GM20000 (cell line): Measurements from ENCODE around the gene CFAP46.

ENCODE experiments used
- DNase-seq: peaks from one replicate; pipeline ENCODE4 v3.0.0; 2012; ENCODE audit warnings: low spot score
- TF ChIP-seq, protein P1 (sequence below): IDR thresholded peaks from 2 replicates; pipeline ENCODE4 v1.5.1; 2012; ENCODE audit warnings: mild to moderate bottlenecking, control low read depth; ENCODE audit errors: extremely low read depth, missing control alignments

Gene CFAP46

DNA sequence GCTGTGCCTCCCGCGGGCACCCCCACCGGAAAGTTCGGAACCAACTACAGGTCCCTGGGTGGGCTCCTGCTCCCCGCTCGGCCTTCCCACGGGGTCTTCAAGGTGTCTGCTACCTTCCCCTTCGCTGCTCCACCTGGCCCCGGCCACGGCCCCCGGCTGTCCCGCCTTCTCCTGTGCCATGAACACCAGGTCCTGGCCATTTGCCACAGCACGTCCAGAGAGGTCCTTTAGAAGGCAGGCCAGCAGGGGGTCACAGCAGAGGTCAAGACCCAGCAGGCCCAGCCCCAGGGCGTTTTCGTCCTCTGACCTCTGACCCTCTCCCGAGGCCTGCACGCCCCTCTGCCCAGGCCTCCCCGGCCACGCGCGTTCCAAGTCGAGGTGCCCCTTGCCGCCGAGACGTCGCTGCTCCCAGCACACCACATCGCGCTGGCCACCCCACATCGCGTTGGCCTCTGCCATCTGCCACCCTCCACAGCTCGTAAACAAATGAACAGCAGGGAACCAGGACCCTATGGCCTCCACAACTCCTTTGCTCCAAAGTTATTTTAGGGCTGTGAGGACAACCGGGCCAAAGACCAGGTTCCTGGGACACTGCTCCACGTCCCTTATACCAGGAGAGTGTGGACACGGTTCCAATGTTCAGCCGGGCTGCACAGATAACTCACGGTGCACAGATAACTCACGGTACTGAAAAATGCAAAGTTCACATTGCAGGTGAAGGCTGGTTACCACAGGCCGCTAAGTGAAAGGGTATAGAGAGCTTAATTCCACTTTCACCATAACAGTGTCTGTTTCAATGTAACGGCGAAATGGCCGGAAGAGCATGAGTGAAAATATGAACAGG is 74.3 kb downstream of the CFAP46 start:
- TF ChIP-seq, protein P1, sequence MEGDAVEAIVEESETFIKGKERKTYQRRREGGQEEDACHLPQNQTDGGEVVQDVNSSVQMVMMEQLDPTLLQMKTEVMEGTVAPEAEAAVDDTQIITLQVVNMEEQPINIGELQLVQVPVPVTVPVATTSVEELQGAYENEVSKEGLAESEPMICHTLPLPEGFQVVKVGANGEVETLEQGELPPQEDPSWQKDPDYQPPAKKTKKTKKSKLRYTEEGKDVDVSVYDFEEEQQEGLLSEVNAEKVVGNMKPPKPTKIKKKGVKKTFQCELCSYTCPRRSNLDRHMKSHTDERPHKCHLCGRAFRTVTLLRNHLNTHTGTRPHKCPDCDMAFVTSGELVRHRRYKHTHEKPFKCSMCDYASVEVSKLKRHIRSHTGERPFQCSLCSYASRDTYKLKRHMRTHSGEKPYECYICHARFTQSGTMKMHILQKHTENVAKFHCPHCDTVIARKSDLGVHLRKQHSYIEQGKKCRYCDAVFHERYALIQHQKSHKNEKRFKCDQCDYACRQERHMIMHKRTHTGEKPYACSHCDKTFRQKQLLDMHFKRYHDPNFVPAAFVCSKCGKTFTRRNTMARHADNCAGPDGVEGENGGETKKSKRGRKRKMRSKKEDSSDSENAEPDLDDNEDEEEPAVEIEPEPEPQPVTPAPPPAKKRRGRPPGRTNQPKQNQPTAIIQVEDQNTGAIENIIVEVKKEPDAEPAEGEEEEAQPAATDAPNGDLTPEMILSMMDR, result no peak
- no peak for DNase-seq

DNA sequence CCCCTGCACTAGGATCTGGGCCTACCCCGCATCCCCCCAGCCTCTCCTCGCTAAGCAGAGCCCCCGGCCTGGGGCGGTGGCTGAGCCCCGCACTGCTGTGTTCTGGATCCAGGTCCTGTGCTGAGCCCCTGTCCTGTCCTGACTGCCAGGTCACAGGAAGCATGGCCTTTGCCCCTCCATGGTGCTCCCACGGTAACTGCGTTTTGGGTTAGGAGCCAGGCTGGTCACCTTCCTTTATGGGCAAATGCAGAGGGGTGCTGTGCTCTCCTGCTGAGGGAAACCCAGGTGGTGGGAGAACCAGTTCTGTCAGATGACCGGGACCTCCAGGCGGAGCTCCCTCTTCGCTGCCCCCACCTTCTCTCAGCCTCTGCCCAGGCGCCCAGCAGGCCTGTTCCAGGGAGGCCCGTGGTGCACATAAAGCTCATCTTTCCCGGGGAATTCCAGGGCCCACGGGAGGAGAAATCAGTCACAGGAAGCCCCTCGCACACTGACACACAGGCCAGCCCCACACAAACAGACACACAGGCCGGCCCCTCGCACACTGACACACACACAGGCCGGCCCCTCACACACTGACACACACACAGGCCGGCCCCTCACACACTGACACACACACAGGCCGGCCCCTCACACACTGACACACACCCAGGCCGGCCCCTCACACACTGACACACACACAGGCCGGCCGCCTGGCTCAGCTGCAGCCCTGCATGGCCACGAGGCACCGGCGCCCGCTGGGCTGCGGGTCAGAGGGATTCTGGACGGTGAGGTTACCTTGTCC is 75.6 kb downstream of the CFAP46 start:
- TF ChIP-seq, protein P1, result no peak
- no peak for DNase-seq

DNA sequence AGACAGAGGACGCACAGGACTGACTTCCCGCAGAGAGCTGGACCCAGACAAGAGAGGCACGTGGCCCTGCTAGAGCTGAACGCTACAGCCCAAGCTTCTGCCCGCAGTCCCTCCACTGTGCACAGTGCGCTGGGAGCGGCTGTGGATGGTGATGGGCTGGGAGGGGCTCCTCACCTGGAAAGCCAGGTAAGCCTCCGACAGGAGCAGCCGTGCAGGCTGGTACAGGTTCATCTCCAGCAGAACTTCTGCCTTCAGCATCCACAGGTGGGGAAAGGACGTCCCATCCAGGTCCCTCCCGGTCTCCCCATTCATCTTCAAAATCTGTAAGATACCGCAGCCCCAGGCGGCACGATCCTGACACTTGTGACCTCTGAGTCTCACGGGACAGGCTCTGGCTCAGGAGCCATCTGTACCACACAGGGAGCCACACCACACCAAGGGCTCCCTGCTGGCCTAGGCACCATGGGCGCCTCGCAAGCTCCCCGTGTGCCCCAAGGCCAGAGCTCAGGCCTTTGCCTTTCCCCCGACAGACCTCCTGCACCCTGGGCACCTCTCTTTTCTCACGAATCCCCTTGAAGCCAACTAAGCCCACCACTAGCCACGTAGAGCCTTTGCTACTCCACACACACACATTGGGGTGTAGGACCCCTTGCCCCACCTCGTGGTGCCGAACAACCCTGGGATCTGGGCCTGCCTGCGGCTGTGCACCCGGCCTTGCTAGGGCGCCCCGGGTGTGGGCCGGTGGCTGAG is 76.3 kb downstream of the CFAP46 start:
- no peak for DNase-seq
- TF ChIP-seq, protein P1, result no peak

DNA sequence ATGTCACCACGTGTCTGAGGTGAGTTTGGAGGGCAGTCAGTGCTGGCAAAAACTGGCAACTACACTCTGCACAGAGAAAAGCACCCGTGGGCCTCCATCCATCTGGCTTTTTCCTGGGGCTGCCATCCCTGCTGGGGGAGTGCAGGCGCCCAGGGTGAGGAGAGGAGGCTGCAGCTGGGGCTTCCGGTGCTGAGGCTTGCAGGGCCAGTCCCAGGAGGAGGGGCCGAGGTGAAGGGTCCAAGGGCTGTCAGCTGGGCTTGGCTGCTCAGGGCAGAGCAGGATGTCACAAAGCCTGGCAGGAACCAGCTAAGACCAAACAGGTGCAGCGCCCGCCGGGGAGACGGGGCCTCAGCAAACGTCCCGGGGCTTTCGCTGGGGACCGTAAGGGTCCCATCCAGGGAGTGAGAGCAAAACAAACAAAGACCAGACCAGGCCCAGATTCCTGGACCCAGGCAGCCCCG is 77.2 kb downstream of the CFAP46 start:
- TF ChIP-seq, protein P1, result no peak
- no peak for DNase-seq

DNA sequence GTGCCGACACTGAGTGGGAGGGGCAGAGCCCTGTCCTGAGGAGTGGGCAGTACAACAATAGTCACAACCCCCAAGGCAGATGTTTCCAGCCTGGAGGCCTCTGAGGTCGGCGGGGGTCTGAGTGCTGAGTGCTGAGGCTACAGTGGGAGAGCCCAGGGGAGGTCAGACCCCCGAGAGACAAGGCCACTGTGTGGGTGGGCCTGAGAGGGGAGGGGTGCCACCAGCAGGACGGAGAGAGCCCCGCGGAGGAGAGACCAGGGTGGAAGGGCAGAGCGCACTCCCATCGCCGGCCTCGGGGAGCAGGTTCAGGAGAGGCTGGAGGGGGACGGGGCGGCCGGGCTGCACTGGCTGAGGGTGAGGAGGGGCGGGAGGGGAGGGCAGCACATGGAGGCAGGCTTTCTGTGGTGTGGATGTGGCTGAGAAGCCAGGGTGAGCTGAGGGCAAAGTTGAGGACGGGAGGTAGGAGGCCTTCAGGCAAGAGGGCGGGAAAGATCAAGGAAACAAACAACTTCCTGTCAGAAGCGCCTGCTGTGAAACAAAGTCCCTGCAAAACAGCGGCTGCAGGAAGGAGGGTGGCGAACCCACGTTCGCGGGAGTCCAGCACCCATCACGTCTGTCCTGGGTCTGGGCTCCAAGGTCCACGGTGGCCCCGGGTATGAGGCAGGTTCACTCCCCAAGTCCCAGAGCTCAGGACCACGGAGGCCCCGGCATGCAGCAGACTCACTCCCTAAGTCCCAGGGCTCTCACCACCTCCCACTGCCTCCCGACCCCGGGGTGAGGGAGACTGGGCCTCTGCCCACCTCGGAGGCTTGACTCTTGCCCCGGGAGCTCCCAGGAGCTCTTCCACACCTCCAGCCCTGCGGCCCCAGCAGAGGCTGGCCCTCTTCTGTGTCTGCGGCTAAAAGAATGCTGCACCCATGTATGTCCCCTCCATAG is 79.6 kb downstream of the CFAP46 start:
- no peak for DNase-seq

DNA sequence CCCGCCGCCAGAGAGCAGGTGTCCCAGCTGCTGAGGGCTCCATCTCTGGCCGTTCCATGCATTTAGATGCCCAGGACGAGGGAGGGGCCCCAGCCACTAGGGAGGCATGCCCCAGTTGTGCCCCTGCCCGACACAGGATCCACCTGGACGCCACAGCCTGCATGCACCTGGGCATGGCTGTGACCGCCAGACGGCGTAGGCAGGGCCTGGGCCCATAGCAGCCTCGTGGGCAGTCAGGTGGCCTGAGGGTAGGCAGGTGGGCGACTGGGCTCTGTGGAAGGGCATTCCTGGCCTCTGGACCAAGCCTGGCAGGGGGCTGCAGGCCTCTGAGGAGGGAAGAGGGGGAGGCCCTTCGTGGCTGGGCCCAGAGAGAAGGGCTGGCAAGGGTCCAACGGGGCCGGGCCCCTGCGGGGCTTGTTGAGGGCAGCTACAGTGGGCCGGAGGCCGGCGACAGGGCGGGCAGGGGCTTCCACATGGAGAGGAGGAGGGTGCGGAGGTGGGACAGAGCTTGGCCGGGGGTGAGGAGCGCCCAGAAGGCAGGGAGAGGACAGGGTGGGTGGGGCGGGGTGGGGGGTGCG is 80.4 kb downstream of the CFAP46 start:
- DNase-seq, result no peak

More for the DNA sequence above, 79.6 kb downstream of the CFAP46 start:
- TF ChIP-seq, protein P1, result no peak

More for the DNA sequence above, 80.4 kb downstream of the CFAP46 start:
- TF ChIP-seq, protein P1, result no peak
